ENCODE results near the gene PREX1.
"Not testable (repeated sequence)": the region's sequence is repeated elsewhere in the genome, so short reads cannot be mapped to it uniquely, and the experiment has no call there.

The PREX1 gene

DNA sequence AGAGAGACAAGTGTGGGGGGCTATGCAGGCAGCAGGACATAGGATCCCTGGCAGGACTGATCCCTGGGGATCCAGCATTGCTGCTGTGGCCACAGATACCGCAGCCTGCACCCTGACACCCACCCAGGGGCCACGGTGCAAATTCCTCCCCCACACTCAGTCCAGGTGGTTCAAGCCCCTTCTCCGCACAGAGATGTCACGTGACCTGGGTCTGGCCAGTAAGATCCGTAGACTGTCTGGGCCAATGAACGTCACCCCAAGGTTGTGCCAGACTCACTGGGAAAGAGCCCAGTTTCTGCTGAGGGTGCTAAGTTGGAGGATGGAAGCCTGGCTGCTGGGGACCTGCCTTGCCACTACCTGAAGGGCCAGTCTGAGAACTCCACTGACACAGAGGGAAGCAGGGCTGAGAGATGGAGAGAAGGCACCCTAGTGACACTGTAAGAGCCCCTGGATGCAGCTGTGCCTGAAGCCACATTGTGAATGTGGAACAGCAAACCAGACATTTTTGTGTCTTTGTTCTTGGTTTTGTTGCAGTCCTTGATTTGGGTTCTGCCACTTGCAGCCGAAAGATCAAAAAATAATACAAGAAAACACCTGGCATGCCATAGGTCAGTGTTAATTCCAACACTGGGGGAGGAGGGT is 228.6 kb downstream of the PREX1 start:
- no peak for DNase-seq (ENCODE audit: low read depth, low spot score)
- H3K4me3 ChIP-seq (ENCODE audit: low read length) = no peak overlapping the region

DNA sequence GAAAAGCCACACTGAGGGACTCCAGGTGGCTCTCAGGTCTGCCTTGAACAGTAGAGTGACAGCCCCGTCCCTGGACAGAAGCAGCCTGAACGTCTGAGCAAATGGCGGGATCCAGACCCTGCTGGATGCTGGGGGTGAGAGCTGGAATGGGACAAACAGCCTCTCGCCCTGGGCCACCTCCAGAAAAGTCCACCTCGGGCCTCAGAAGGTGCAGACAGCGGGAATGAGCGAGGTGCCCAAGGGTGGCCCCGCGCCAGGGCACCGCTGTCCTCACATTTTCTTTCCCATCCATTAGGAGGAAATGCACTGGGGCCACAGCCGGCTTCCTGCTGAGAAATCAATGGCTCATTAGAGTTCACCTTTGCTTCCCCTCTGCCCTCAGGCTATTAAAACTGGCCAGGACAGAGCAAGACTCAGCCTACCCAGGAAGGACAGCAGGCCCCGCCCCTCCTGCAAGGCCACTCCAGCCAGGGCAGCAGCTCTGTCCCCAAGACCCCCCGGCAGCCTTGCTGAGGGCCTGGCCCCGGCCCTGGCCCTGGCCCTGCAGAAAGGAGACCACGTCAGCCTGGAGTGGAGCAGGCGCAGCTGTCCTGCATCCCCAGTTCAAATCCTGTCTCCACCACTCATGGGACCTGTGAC is 229.4 kb downstream of the PREX1 start:
- not testable (repeated sequence) for DNase-seq (ENCODE audit: low read depth, low spot score); H3K4me3 ChIP-seq (ENCODE audit: low read length)

DNA sequence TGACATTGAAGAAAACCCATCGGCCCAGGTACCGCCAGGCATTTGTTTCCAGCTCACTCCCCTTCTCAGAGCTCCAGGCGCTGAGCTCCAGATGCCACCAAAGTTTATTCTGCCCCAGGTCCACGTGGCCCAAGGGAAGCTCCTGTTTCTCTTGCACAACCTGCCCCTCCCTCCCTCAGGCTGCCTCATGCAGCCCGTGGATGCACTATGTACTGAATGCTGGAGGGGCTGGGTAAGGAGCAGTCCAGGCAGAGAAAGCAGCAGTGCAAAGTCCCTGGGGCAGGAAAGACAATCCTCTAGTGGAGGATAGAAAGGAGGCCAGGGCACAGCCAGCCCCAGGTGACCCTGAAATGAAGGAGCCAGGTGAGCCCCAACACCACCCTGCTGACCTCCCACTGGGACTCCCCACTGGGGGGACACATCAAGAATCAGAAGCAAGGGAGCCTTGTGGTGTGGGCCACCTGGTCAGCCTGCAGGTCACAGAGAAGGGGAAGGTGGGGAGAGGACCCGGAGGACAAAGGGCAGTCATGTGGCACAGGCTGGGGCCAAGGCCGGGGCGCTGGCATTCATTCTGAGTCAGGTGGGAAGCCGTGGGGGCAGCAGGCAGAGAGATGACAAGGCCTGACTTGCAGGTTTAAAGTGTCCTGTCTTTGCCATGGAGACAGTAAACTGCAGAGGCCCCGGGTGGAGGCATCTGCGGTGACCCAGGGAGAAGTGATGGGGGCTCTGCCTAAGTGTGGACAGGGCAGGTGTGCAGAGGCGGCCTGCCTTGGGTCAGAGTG is 230.1 kb downstream of the PREX1 start:
- H3K4me3 ChIP-seq (ENCODE audit: low read length) = no peak overlapping the region
- no peak for DNase-seq (ENCODE audit: low read depth, low spot score)

DNA sequence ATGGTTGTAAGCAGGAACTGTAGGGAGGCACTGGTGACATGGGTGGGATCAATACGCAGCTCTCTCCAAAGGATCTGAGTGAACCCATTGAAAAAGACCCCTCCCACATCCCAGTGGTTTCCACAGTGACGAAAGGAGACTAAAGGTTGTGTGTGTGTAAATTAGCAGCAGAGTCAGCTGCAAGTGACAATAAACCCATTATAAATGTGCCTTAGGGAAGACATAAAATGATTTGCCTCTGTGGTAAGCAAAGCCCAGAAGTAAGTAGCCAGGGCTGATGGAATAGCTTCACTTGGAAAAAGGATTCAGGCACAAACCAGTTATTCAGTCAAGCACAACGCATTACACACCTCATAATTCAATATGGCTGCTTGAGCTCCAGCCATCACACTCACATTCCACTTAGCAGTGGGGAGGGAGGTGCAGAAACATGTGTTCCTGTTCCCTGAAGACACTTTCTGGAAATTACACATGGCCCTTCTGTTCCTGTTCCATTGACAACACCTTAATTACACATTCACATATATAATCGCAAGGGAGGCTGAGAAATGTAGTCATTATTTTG is 231.4 kb downstream of the PREX1 start:
- H3K4me3 ChIP-seq (ENCODE audit: low read length) = no peak overlapping the region
- DNase-seq (ENCODE audit: low read depth, low spot score) = no peak

DNA sequence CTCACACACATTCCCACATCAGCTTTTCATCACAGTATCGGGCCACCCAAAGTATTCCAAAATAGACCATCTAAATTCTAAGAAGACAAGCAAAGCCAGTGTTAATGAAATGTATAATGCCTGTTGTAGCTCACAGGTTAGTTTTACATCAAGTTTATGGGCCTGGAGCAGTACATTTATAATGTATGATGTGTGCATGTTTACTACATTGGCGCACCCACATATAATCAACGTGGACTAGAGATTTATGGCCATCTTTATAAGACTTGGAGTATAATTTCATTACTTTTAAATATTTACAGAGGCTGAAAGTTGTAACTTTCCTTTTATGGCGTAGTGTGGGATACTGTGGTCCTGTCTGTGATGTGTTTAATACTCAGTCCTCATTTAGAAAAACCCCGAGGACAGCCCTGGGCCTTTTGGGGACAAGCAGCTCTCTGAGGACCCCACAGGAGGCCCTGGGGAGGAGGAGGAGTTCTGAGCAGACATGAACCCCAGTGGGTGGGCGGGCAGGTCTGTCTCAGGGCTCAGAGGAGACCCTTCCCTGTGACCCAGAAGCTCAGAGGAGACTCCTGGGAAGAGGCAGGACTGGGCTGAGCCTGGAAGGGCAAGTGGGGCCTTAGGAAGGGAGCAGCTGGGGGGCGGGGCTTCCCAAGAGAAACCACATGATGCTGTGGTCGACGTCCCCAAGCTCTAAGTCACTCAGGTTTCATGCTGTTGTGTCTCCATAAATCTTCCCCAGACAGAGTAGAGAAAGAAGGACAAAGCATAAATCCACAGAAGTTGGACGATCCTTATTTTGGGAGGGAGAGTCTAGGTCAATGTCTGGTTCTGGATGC is 232.1 kb downstream of the PREX1 start:
- DNase-seq (ENCODE audit: low read depth, low spot score) = no peak
- H3K4me3 ChIP-seq (ENCODE audit: low read length) = no peak overlapping the region

DNA sequence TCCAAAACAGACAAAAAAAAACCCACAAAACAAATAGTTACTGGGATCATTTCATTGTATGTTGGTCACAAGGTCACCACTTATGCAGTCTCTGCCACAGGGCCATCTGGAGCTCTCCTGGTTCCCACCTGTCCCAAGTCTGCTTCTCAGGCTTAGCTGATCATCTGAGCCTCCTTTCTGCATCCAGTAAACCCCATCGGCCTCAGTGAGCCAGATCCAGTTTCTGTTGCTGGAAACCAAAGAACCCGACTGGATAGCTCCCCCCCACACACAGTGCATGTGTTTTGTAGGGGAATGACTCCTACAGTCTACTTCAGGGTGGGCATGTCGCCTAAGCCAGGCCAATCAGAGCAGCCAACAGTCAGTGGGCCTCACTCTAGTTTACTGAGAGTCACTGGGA is 233.3 kb downstream of the PREX1 start:
- DNase-seq (ENCODE audit: low read depth, low spot score) = no peak
- H3K4me3 ChIP-seq (ENCODE audit: low read length) = no peak overlapping the region

DNA sequence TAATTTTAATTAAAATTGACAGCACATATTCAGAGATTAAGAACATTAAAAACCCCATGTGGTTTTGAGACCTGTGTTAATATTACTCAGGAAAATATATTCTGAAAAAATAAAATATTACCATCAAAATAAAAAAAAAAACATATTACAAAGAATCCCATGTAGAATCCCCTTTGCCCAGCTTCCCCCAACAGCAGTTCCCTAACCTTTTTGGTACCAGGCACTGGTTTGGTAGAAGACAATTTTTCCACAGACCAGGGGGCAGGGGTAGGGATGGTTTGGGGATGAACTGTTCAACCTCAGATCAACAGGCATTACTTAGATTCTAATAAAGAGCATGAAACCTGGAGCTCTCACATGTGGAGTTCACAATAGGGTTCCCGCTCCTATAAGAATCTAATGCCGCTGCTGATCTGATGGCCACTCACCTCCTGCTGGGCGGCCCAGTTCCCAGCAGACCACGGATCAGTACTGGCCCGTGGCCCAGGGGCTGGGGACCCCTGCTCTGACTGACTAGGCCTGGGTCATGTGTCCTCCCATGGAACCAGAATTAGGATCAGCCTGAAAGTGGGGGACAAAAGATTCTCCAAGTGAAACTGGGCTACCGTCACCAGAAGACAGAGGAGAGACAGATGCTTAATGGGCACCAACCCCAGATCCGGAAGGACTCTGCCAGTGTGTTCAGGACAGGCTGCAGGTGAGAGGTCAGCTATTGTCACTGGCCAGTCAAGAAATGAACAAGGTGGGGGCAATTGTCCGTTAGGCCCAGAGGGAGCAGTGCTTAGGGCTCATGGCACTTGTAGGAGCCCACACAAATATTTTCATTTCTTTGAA is 235.5 kb downstream of the PREX1 start:
- H3K4me3 ChIP-seq (ENCODE audit: low read length) = no peak overlapping the region
- no peak for DNase-seq (ENCODE audit: low read depth, low spot score)

DNA sequence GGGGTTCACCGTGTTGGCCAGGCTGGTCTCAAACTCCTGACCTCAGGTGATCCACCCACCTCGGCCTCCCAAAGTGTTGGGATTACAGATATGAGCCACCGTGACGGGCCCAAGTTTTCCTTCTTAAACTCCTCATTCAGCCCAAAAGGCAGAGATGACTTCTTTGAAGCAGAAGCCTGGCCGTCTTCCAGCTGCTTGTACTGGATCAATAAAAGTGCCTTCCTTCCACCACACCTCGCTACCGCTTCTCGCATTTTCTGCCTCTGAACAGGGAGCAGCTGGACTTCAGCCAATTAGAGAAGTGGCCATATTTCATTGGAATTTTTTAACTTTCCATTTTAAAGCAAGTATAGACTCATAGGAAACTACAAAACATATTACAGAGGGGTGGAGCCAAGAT is 241.1 kb downstream of the PREX1 start:
- no peak for DNase-seq (ENCODE audit: low read depth, low spot score)
- no peak overlapping the region for H3K4me3 ChIP-seq (ENCODE audit: low read length)

DNA sequence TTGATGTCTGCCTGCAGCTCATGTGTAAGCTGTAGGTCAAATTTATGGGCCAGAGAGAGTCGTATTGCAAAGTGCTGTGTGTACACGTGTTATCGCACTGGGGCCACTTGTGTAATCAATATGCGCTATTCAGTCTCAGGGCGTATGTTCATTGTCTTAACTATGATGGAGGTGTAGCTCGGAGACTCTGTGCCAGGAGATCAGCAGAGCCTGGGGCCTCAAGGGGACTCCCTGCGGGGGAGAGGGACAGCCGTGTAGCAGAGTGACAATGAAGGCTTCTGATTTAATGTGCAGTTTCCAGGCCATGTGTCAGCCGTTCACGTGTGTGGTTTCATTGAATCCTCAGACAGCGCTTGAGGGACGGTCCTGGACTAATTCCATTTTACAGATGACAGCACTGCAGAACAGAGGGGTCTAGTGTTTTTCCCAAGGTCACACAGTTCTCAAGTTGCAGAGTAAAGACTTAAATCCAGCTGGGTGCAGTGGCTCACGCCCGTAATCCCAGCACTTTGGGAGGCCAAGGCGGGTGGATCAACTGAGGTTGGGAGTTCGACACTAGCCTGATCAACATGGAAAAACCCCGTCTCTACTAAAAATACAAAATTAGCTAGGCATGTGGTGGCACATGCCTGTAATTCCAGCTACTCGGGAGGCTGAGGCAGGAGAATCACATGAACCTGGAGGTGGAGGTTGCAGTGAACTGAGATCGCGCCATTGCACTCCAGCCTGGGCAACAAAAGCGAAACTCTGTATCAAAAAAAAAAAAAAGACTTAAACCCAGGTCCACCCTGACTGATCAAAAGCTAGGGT is 242.5 kb downstream of the PREX1 start:
- no peak overlapping the region for H3K4me3 ChIP-seq (ENCODE audit: low read length)
- DNase-seq (ENCODE audit: low read depth, low spot score) = no peak

DNA sequence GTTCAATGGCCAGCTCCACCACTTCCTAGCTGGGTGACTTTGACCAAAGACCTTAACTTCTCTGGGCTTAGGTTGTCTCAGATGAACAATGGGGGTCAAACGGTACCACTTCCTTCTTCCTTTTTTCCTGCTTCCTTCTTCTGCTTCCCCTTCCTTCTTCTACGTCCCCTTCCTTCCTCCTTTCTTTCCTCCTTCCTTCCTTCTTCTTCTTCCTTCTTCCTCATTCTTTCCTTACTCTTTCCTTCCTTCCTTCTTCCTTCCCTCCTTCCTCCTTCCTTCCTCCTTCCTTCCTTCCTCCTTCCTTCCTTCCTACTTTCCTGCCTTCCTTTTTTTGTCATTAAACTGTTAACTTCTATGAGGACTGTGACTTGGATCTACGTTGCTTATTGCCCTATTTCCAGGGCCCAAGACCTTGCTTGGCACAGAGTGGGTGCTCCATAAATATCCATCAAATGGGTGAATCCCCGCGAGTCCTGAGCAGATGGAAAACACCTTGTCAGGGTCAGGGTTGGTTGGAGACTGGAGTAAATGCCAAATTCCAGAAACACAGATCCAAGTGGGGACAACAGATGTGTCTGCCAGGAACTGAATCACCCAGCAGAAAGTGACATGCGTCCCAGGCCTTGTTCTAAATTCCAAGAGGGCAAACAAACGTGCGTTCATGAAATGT is 243.3 kb downstream of the PREX1 start:
- H3K4me3 ChIP-seq (ENCODE audit: low read length) = no peak overlapping the region
- no peak for DNase-seq (ENCODE audit: low read depth, low spot score)

DNA sequence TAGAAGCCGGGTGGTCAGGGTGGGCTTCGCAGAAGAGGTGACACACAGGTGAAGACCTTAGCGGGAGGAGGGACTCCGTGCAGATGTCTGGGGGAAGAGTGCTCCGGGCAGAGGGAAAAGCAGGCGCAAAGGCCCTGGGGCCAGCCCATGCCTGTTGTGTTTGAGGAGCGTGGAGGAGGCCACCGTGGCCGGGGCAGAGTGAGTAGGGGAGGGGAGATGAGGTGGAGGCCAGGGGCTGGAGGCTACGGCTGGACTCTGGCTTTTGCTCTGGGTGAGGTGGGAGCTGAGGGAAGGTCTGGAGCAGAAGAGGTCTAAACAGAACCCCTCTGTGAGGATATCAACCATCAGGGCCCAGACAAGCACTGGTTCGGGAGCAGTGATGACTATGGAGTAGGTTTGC is 244.0 kb downstream of the PREX1 start:
- no peak overlapping the region for H3K4me3 ChIP-seq (ENCODE audit: low read length)
- no peak for DNase-seq (ENCODE audit: low read depth, low spot score)

DNA sequence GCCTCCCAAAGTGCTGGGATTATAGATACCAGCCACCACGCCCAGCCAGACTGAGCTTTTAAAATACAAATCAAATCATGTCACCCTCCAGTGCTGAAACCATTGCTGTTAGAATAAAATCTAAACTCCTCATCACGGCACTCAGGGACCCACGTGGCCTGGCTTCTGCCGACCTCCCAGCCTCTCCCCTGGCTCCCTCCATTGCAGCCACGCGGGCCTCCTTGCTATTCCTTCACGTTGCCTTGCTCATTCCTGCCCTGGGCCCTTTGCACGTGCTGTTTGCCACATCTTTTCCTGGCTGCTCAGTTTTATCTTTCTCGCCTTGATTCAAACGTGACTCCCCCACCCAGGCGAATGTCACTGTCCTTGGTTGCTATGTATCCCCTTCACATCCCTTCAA is 244.6 kb downstream of the PREX1 start:
- no peak for DNase-seq (ENCODE audit: low read depth, low spot score)
- no peak overlapping the region for H3K4me3 ChIP-seq (ENCODE audit: low read length)

DNA sequence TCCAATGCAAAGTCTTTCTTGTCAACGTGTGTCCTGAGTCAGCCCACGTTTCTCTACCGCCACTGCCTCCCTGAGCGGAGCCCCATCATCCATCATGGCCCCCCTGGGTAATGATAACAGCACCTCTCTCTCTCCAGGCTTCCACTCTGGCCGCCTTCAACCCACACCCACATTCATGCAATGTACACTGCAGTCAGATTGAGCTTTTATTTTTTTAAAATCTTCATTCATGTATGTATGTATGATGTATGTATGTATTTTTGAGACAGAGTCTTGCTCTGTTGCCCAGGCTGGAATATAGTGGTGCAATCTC is 245.2 kb downstream of the PREX1 start:
- DNase-seq (ENCODE audit: low read depth, low spot score) = no peak

DNA sequence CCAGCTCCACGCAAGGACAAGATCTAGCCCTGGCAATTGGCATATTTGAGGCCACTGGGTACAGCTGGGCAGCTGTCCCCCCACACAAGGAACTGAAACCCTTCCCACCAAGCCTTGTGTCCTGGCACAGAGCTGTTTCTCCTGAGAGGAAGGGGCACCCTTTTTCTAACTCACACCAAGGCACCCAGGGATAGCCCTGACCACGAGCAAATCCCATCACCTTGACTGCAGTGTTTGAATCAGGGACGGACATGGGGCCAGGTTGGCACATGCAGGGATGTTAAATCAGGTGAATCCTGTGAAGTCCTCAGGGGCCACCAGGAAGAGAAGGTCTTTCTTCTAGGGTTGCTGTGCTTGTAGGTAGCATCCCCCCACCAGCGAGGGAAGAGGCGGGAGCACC is 246.6 kb downstream of the PREX1 start:
- no peak overlapping the region for H3K4me3 ChIP-seq (ENCODE audit: low read length)
- no peak for DNase-seq (ENCODE audit: low read depth, low spot score)

More for the DNA sequence above, 245.2 kb downstream of the PREX1 start:
- no peak overlapping the region for H3K4me3 ChIP-seq (ENCODE audit: low read length)

DNA sequence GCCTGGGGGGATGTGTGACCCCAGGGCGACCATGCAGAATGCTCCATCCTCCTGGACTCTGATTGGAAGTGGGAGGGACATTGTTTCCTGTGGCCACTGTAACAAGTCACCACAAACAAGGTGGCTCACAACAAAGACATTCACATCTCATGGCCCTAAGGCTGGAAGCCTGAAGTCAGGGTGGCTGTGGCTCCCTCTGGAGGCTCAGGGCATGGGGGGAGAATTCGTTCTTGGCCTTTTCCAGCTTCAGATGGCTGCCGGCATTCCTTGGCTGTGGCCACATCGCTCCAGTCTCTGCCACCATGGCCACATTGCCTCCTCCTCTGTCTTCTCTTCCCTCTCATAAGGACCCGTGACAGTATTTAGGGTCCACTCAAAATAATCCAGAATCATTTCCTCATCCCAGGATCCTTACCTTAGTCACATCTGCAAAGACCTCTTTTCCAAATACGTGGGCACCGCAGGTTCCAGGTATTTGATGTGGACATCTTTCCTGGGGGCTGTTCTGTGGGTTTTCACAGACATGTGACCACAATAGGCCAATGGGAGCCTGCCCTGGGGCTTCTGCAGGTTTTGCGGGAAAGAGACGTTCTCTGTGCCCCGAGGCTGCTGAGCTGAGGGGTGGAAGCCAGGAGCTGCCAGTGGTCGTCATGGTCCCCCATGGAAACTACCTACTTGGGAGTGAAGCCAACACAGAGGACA is 249.3 kb downstream of the PREX1 start:
- H3K4me3 ChIP-seq (ENCODE audit: low read length) = no peak overlapping the region
- DNase-seq (ENCODE audit: low read depth, low spot score) = no peak

DNA sequence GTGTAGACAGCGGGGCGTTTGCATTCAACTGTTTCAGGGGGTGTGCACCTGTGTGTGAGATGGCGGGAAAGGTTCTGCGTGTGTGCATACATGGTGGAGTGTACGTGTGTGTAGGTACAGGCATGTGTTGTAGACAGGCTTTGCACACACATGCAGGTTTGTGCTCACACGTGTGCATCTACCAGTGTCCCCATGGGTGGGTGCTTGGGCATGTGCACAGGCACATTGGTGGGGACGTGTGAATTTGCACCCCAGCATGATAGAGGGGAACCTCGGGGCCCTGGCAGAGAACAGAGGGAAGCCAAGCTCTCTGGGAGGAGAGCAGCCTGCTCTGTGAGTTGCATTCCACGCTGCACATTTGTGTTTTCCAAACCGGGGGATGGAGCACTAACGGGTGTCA is 250.2 kb downstream of the PREX1 start:
- no peak for DNase-seq (ENCODE audit: low read depth, low spot score)
- H3K4me3 ChIP-seq (ENCODE audit: low read length) = no peak overlapping the region

DNA sequence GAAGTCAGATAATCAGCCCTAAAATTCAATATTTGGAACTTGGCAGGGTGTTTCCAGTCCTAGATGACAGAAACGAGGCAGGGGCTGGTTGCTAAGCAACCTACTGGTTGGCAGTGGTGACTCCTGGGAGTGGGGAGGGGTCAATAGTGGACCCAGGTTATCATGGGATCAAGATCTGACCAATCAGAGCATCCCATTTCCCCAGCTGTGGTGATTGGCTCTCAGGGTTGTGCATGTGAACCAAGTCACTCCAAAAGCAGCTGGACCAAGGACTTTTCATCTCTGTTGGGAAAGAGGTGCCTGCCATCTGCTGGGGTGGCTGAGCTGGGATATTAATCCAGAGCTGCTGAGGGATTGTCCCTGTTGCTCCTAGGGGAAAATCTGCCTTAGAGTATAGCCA is 253.4 kb downstream of the PREX1 start:
- no peak overlapping the region for H3K4me3 ChIP-seq (ENCODE audit: low read length)
- DNase-seq (ENCODE audit: low read depth, low spot score) = no peak
